ENCODE data around the gene ERBB4. TPM values are rescaled to one million over a fixed set of nuclear protein-coding genes. Genes with fewer than 3 reads are reported as not detected.

The ERBB4 gene
- polyA plus RNA-seq, 1 experiment, result not detected

DNA sequence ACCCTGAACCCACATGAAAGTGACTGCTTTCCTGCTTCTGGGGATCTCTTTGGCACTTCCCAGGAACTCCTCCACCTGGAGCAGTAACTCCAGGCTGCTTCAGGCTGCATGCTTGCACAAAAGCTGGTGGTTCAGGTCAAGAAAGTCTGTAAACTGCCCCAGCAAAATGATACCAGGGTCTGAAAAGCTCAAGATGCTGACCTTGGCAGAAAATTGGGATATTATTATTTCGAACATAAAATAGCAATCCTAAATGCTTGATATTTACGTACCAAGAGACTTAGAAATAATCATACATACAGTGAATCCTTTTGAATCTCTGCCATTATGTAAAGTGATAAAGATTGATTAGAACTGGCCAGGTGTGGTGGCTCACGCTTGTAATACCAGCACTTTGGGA, 674.3 kb downstream of the ERBB4 start:
- no peak overlapping the region for H3K27ac ChIP-seq (ENCODE audit: low read depth, low read length)
- POLR2A ChIA-PET, result no interaction called here
- no peaks in the 10 kb centered on the region for H3K27me3 ChIP-seq (ENCODE audit: control insufficient read depth, insufficient read depth, low read length)
- DNase-seq (ENCODE audit: low read depth, low spot score), result no peak
- CTCF ChIA-PET, result no interaction called here
- H3K4me3 ChIP-seq (ENCODE audit: low read depth, low read length), result no peak overlapping the region
- TF ChIP-seq, protein P1, sequence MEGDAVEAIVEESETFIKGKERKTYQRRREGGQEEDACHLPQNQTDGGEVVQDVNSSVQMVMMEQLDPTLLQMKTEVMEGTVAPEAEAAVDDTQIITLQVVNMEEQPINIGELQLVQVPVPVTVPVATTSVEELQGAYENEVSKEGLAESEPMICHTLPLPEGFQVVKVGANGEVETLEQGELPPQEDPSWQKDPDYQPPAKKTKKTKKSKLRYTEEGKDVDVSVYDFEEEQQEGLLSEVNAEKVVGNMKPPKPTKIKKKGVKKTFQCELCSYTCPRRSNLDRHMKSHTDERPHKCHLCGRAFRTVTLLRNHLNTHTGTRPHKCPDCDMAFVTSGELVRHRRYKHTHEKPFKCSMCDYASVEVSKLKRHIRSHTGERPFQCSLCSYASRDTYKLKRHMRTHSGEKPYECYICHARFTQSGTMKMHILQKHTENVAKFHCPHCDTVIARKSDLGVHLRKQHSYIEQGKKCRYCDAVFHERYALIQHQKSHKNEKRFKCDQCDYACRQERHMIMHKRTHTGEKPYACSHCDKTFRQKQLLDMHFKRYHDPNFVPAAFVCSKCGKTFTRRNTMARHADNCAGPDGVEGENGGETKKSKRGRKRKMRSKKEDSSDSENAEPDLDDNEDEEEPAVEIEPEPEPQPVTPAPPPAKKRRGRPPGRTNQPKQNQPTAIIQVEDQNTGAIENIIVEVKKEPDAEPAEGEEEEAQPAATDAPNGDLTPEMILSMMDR (IDR thresholded peaks at IDR 0.05; ENCODE audit: low read depth, low read length), result no peak
- peaks cover 5% of the 10 kb centered on the region for H3K9me3 ChIP-seq (ENCODE audit: control insufficient read depth, insufficient read depth, low read length)

DNA sequence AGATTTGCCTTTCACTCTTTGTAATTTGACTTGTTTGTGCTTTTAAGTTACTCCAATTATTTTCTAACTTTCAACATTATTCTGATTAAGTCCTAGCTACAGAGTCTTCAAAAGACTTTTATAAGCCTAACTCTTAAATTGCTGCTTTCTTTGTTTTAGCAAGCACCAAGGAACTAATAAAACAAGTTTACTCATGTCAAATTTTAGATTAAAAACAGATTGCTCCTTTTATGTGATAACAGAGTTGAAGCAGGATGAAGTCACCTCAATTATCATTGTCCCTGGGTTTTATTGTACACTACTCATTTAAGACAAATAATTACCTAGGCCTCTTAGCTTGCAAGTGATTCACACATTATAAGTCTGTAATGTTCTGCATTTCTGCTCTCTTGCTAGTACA, 678.4 kb downstream of the ERBB4 start:
- POLR2A ChIA-PET, result no interaction called here
- no peaks in the 10 kb centered on the region for H3K27me3 ChIP-seq (ENCODE audit: control insufficient read depth, insufficient read depth, low read length)
- peaks cover 5% of the 10 kb centered on the region for H3K9me3 ChIP-seq (ENCODE audit: control insufficient read depth, insufficient read depth, low read length)
- H3K27ac ChIP-seq (ENCODE audit: low read depth, low read length), result no peak overlapping the region
- CTCF ChIA-PET, result no interaction called here
- no peak overlapping the region for H3K4me3 ChIP-seq (ENCODE audit: low read depth, low read length)
- TF ChIP-seq, protein P1 (IDR thresholded peaks at IDR 0.05; ENCODE audit: low read depth, low read length), result no peak
- DNase-seq (ENCODE audit: low read depth, low spot score), result no peak

DNA sequence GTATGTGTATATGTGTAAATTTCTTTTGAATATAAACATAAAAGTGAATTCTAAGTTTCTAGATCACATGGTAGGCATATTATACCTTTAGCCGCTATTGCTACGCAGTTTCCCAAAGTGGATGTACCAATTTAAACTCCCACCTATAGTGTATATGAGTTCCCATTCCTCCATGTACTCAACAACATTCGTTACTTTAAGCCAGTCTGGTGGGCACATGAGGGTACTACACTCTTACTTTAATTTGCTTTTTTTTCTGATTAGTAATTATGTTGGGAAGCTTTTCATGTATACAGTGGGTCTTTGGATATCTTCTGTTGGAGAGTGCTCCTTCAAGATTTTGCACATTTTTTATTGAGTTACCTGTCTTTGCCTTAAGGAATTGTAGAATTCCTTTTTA, 683.8 kb downstream of the ERBB4 start:
- ChIA-PET CTCF (no interaction called here), POLR2A (no interaction called here)

DNA sequence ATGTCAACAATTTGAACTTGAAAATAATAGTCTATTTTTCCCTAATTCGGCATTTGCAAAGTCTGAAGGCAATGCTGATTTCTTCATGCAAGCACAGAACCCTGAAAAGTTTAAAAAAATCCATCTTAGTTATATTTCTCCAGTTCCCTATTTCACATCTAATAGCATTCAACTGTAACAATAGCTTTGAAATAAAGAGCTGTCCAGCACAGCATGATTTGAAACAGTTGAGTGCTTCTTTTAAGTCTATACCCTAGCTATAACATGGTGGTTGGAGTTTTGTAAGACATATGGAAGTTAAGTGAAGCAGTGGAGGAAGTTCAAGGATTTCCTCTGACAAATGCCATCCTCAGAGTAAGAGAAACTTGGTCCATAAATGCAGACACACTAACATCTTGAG, 691.9 kb downstream of the ERBB4 start:
- no peaks in the 10 kb centered on the region for H3K9me3 ChIP-seq (ENCODE audit: control insufficient read depth, insufficient read depth, low read length)
- H3K4me3 ChIP-seq (ENCODE audit: low read depth, low read length), result no peak overlapping the region
- CTCF ChIA-PET, result no interaction called here
- TF ChIP-seq, protein P1 (IDR thresholded peaks at IDR 0.05; ENCODE audit: low read depth, low read length), result no peak
- DNase-seq (ENCODE audit: low read depth, low spot score), result no peak
- no peaks in the 10 kb centered on the region for H3K27me3 ChIP-seq (ENCODE audit: control insufficient read depth, insufficient read depth, low read length)
- POLR2A ChIA-PET, result no interaction called here
- H3K27ac ChIP-seq (ENCODE audit: low read depth, low read length), result no peak overlapping the region

More for the DNA sequence above, 683.8 kb downstream of the ERBB4 start:
- DNase-seq (ENCODE audit: low read depth, low spot score), result no peak
- Histone ChIP-seq H3K9me3 (ENCODE audit: control insufficient read depth, insufficient read depth, low read length) (peaks cover 2% of the 10 kb centered on the region; the same call in 1 of the 2 replicates), H3K4me3 (ENCODE audit: low read depth, low read length) (no peak overlapping the region), H3K27ac (ENCODE audit: low read depth, low read length) (no peak overlapping the region), H3K27me3 (ENCODE audit: control insufficient read depth, insufficient read depth, low read length) (no peaks in the 10 kb centered on the region)
- TF ChIP-seq, protein P1 (IDR thresholded peaks at IDR 0.05; ENCODE audit: low read depth, low read length), result no peak

DNA sequence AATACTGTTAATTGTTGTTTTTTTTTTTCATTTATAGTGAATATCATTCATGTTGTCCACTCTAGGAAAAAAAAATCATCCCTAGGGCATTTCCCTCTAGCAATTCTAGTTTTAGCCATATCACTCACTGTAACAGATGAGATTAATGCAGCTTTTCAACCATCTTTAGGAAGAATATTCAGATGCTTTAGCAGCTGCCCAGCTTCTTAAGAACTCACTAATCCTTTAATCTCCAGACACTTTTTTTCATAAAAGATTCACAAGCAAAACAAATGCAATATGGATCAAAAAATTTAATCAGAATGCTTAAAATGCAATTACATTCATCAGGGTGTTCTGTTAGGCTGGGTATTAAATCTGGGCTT, 692.6 kb downstream of the ERBB4 start:
- Histone ChIP-seq H3K27ac (ENCODE audit: low read depth, low read length) (no peak overlapping the region), H3K9me3 (ENCODE audit: control insufficient read depth, insufficient read depth, low read length) (no peaks in the 10 kb centered on the region), H3K27me3 (ENCODE audit: control insufficient read depth, insufficient read depth, low read length) (no peaks in the 10 kb centered on the region), H3K4me3 (ENCODE audit: low read depth, low read length) (no peak overlapping the region)
- ChIA-PET POLR2A (no interaction called here), CTCF (no interaction called here)
- no peak for DNase-seq (ENCODE audit: low read depth, low spot score)
- TF ChIP-seq, protein P1 (IDR thresholded peaks at IDR 0.05; ENCODE audit: low read depth, low read length), result no peak
